SK-N-SH (cell line): ENCODE measurements around the gene TMEM254. TPM values are rescaled to one million over a fixed set of nuclear protein-coding genes. Genes with fewer than 3 reads are reported as not detected.

Source experiments
- CTCF ChIA-PET: fragments of 300-600, 350-600 bp; formaldehyde crosslinking; extraction: SDS; loops from one replicate; lab custom pipeline; 2021; lab: Yijun Ruan, JAX
- POLR2A ChIA-PET: fragments of 350-600 bp; sonication (Branson Sonifier 250); formaldehyde crosslinking; extraction: SDS; loops from one replicate; lab custom pipeline; 2020; ENCODE audit warnings: antibody characterized with exemption, inconsistent platforms; lab: Yijun Ruan, JAX
- DNase-seq: peaks from one replicate; pipeline ENCODE4 v3.0.0; 2012
- H2AFZ ChIP-seq: fragments of 200-600 bp; sonication (generic); 2 replicates; pipeline ENCODE4 v1.8.1; 2016; ENCODE audit warnings: antibody characterized with exemption, mild to moderate bottlenecking, low read depth
- H3F3A ChIP-seq: fragments of 200-600 bp; sonication (generic); replicated peaks from 2 replicates; pipeline ENCODE3; 2016; ENCODE audit warnings: antibody characterized with exemption, mild to moderate bottlenecking; ENCODE audit not compliant: insufficient read depth
- H3K27ac ChIP-seq, 2 experiments: fragments of 200-500 bp in 1 of 2; fragments of 200-600 bp in 1 of 2; sonication (Bioruptor generic) in 1 of 2; sonication (generic), shearing (Covaris generic) in 1 of 2; 2 replicates each; pipeline versions ENCODE4 v1.5.1 to v1.6.1; 2014 to 2016; ENCODE audit warnings: low read depth in 2 of 2, inconsistent platforms in 1 of 2, low read length in 1 of 2, mild to moderate bottlenecking in 1 of 2, mixed read lengths in 1 of 2
- H3K27me3 ChIP-seq: fragments of 200-600 bp; sonication (generic), shearing (Covaris generic); 2 replicates; pipeline ENCODE4 v1.6.1; 2016; ENCODE audit warnings: mixed run types; ENCODE audit not compliant: insufficient read depth
- H3K36me3 ChIP-seq, 2 experiments: fragments of 200-500 bp in 1 of 2; fragments of 200-600 bp in 1 of 2; sonication (Bioruptor generic) in 1 of 2; sonication (generic) in 1 of 2; replicated peaks in 1 of 2; 2 replicates each; pipeline versions ENCODE3 to v1.5.1; 2014 to 2016; ENCODE audit warnings: low read length in 1 of 2, mild to moderate bottlenecking in 1 of 2; ENCODE audit not compliant: insufficient read depth in 2 of 2, control insufficient read depth in 1 of 2
- H3K4me1 ChIP-seq, 2 experiments: fragments of 200-500 bp in 1 of 2; fragments of 200-600 bp in 1 of 2; sonication (Bioruptor generic) in 1 of 2; sonication (generic), shearing (Covaris generic) in 1 of 2; 2 replicates each; pipeline versions ENCODE4 v1.5.1 to v1.6.1; 2014 to 2016; ENCODE audit warnings: low read depth in 1 of 2, low read length in 1 of 2, mixed run types in 1 of 2; ENCODE audit not compliant: insufficient read depth in 2 of 2, control insufficient read depth in 1 of 2
- H3K4me2 ChIP-seq: fragments of 200-600 bp; sonication (generic), shearing (Covaris generic); 2 replicates; pipeline ENCODE4 v1.6.1; 2017; ENCODE audit warnings: mixed run types
- H3K4me3 ChIP-seq, 2 experiments: fragments of 200-500 bp in 1 of 2; fragments of 200-600 bp in 1 of 2; sonication (Bioruptor generic) in 1 of 2; sonication (generic), shearing (Covaris generic) in 1 of 2; 2 replicates each; pipeline versions ENCODE4 v1.5.1 to v1.8.1; 2014 to 2016; ENCODE audit warnings: low read depth in 2 of 2, inconsistent platforms in 1 of 2, low read length in 1 of 2, mild to moderate bottlenecking in 1 of 2, mixed read lengths in 1 of 2, moderate library complexity in 1 of 2
- H3K79me2 ChIP-seq: fragments of 200-600 bp; sonication (generic); 2 replicates; pipeline ENCODE4 v1.8.1; 2017; ENCODE audit warnings: mild to moderate bottlenecking; ENCODE audit not compliant: insufficient read depth
- H3K9ac ChIP-seq: fragments of 200-600 bp; sonication (generic); 2 replicates; pipeline ENCODE4 v1.6.1; 2017; ENCODE audit warnings: mixed run types
- H3K9me2 ChIP-seq: fragments of 200-600 bp; sonication (generic); 2 replicates; pipeline ENCODE4 v1.6.1; 2017; ENCODE audit warnings: mixed run types
- H3K9me3 ChIP-seq: fragments of 200-600 bp; sonication (generic); 2 replicates; pipeline ENCODE4 v1.6.1; 2017; ENCODE audit warnings: mixed run types, mild to moderate bottlenecking, moderate library complexity
- H4K20me1 ChIP-seq: fragments of 200-600 bp; sonication (generic); 2 replicates; pipeline ENCODE4 v1.6.1; 2017; ENCODE audit warnings: mild to moderate bottlenecking, mixed run types; ENCODE audit not compliant: insufficient read depth
- CHD2 ChIP-seq: fragments of 150-350 bp; IDR thresholded peaks from 2 replicates; pipeline ENCODE4 v1.6.1; 2018; ENCODE audit warnings: low read length; ENCODE audit not compliant: partially characterized antibody
- EP300 ChIP-seq, 2 experiments: IDR thresholded peaks; 2 replicates each; pipeline versions ENCODE4 v1.4.0 to v1.6.1; 2012; ENCODE audit warnings: borderline replicate concordance in 1 of 2, low read depth in 1 of 2, low read length in 1 of 2
- FOSL2 ChIP-seq: IDR thresholded peaks from 2 replicates; pipeline ENCODE4 v1.4.0; 2012; ENCODE audit warnings: low read depth, mild to moderate bottlenecking, moderate library complexity, borderline replicate concordance
- FOXM1 ChIP-seq: IDR thresholded peaks from 2 replicates; pipeline ENCODE4 v1.4.0; 2012; ENCODE audit warnings: low read depth, mild to moderate bottlenecking
- GABPA ChIP-seq: IDR thresholded peaks from 2 replicates; pipeline ENCODE4 v1.4.0; 2012; ENCODE audit warnings: low read depth, mild to moderate bottlenecking
- IRF3 ChIP-seq: fragments of 150-350 bp; IDR thresholded peaks from 2 replicates; pipeline ENCODE4 v1.6.1; 2016; ENCODE audit warnings: mild to moderate bottlenecking, low read depth, low read length
- MAX ChIP-seq: IDR thresholded peaks from 2 replicates; pipeline ENCODE4 v1.4.0; 2012; ENCODE audit warnings: low read depth
- MEF2A ChIP-seq: IDR thresholded peaks from 2 replicates; pipeline ENCODE4 v1.4.0; 2012; ENCODE audit warnings: low read depth, borderline replicate concordance
- NRF1 ChIP-seq: IDR thresholded peaks from 2 replicates; pipeline ENCODE4 v1.6.1; 2012; ENCODE audit warnings: low read depth, mild to moderate bottlenecking, low read length
- POLR2AphosphoS5 ChIP-seq: IDR thresholded peaks from 2 replicates; pipeline ENCODE4 v1.6.1; 2012; ENCODE audit warnings: low read depth, low read length
- RCOR1 ChIP-seq: fragments of 150-350 bp; IDR thresholded peaks from 2 replicates; pipeline ENCODE4 v1.6.1; 2017; ENCODE audit warnings: antibody characterized with exemption, low read length
- REST ChIP-seq: IDR thresholded peaks from 2 replicates; pipeline ENCODE4 v1.6.1; 2012; ENCODE audit warnings: mild to moderate bottlenecking, low read depth, low read length, moderate library complexity
- SIN3A ChIP-seq: IDR thresholded peaks from 2 replicates; pipeline ENCODE4 v1.6.1; 2012; ENCODE audit warnings: low read depth, mild to moderate bottlenecking, low read length, moderate library complexity, borderline replicate concordance
- SMC3 ChIP-seq: IDR thresholded peaks from 2 replicates; pipeline ENCODE4 v1.6.1; 2012; ENCODE audit warnings: low read depth, low read length, improper control_type of control experiment
- TCF12 ChIP-seq: IDR thresholded peaks from 2 replicates; pipeline ENCODE4 v1.4.0; 2012
- TEAD4 ChIP-seq: IDR thresholded peaks from 2 replicates; pipeline ENCODE4 v1.4.0; 2012; ENCODE audit warnings: mild to moderate bottlenecking, borderline replicate concordance; ENCODE audit not compliant: insufficient read depth
- USF1 ChIP-seq: IDR thresholded peaks from 2 replicates; pipeline ENCODE4 v1.4.0; 2012; ENCODE audit warnings: low read depth, borderline replicate concordance
- YY1 ChIP-seq: IDR thresholded peaks from 2 replicates; pipeline ENCODE4 v1.4.0; 2012; ENCODE audit warnings: low read depth, mild to moderate bottlenecking
- WGBS: methylation state at CpG from one replicate; pipeline ENCODE4 v1.1.6; 2017; ENCODE audit warnings: low lambda C conversion rate; 5-methylcytosine and 5-hydroxymethylcytosine counted together
- polyA plus RNA-seq, 3 experiments: library from polyadenylated mRNA; depleted of rRNA; stranded (reverse); fragments of >200 nt; gene quantifications; 2 replicates each; pipeline ENCODE4 v1.2.3, GENCODE V29; 2012

TMEM254 gene
- polyA plus RNA-seq, 1 of the 3 experiments (the other 2 are of a cell fraction), result 20.5 TPM

GRCh38 chr10:80057171-80057570, 21.3 kb upstream of the TMEM254 start (continued):
- TF ChIP-seq TEAD4 (no peak), CHD2 (no peak), SIN3A (no peak), MEF2A (no peak), SMC3 (no peak), IRF3 (no peak)
- TF ChIP-seq, all 33 proteins: peak for 0

GRCh38 chr10:80064120-80064886, 14.2 kb upstream of the TMEM254 start:
- Histone ChIP-seq H3K27me3 (no peaks in the 10 kb centered on the region), H3K36me3 (no peaks in the 10 kb centered on the region), H3K4me3 (no peak overlapping the region), H3F3A (no peaks in the 10 kb centered on the region), H3K9me2 (no peaks in the 10 kb centered on the region), H3K27ac (no peak overlapping the region), H3K9me3 (0 out of 2 replicates have a peak, but pooled peaks cover 3% of the 10 kb centered on the region), H4K20me1 (no peaks in the 10 kb centered on the region), H3K9ac (no peak overlapping the region), H3K79me2 (no peaks in the 10 kb centered on the region), H2AFZ (no peak overlapping the region), H3K4me1 (no peaks in the 10 kb centered on the region), H3K4me2 (no peak overlapping the region)
- DNase-seq, result no peak
- TF ChIP-seq REST, result no peak
- no peak for TF ChIP-seq POLR2AphosphoS5
- TF ChIP-seq FOSL2, result no peak
- no peak for TF ChIP-seq EP300 (IDR thresholded peaks at IDR 0.05; ENCODE audit: borderline replicate concordance in 1 of 2, low read depth in 1 of 2, low read length in 1 of 2)
- TF ChIP-seq MAX, result no peak
- TF ChIP-seq YY1, result no peak
- TF ChIP-seq TCF12, result no peak
- no peak for TF ChIP-seq RCOR1
- no peak for TF ChIP-seq MEF2A
- TF ChIP-seq IRF3, result no peak
- TF ChIP-seq FOXM1, result no peak
- TF ChIP-seq GABPA, result no peak
- no peak for TF ChIP-seq NRF1
- no peak for TF ChIP-seq SMC3
- TF ChIP-seq USF1, result no peak
- WGBS, result 79% methylated on average over 8 of the region's 8 CpGs
- ChIA-PET CTCF (no interaction called here), POLR2A (no interaction called here)
